PC-9 (cell line): ENCODE measurements around the gene RALGAPB. TPM values are rescaled to one million over a fixed set of nuclear protein-coding genes. Genes with fewer than 3 reads are reported as not detected.
A peak's percentile ranks its signal among the peaks of the same experiment; 100 is the strongest.

Experiments used
- BruUV-seq: library from RNA; stranded (reverse); fragments of 400-500 nt; replicated peaks from 2 replicates; lab custom pipeline; 2021; lab: Mats Ljungman, UMichigan
- CTCF ChIA-PET: fragments of 300-600 bp; sonication (Branson Sonifier 250); formaldehyde crosslinking; loops from one replicate; lab custom pipeline; 2022; ENCODE audit warnings: antibody characterized with exemption; lab: Charles Lee
- POLR2A ChIA-PET: fragments of 300-600 bp; sonication (Branson Sonifier 250); formaldehyde crosslinking; loops from one replicate; lab custom pipeline; 2022; ENCODE audit warnings: antibody characterized with exemption; ENCODE audit not compliant: unreplicated experiment; lab: Charles Lee
- DNase-seq, 2 experiments: peaks; one replicate each; pipeline versions ENCODE4 v3.0.0 to v3.0.0-alpha.2; 2015 to 2022; ENCODE audit warnings: mixed read lengths in 1 of 2
- H2AFZ ChIP-seq: fragments of 200-600 bp; sonication (generic); 2 replicates; pipeline ENCODE4 v1.8.1; 2017; ENCODE audit warnings: antibody characterized with exemption
- H3F3A ChIP-seq: fragments of 200-600 bp; sonication (generic); 2 replicates; pipeline ENCODE4 v1.8.1; 2017; ENCODE audit warnings: antibody characterized with exemption, mild to moderate bottlenecking, low read depth; ENCODE audit not compliant: insufficient read depth
- H3K27ac ChIP-seq: fragments of 200-600 bp; sonication (generic); 2 replicates; pipeline ENCODE4 v1.6.1; 2016; ENCODE audit warnings: mixed run types
- H3K27me3 ChIP-seq: fragments of 200-600 bp; sonication (generic); 2 replicates; pipeline ENCODE4 v1.6.1; 2016; ENCODE audit warnings: low read depth, mixed run types; ENCODE audit not compliant: insufficient read depth
- H3K36me3 ChIP-seq: fragments of 200-600 bp; sonication (generic); 2 replicates; pipeline ENCODE4 v1.6.1; 2016; ENCODE audit warnings: low read depth, mixed run types
- H3K4me1 ChIP-seq: fragments of 200-600 bp; sonication (generic); replicated peaks from 2 replicates; pipeline ENCODE4 v1.6.1; 2016; ENCODE audit warnings: mixed run types; ENCODE audit not compliant: insufficient read depth
- H3K4me2 ChIP-seq: fragments of 200-600 bp; sonication (generic); 2 replicates; pipeline ENCODE4 v1.6.1; 2017; ENCODE audit warnings: mixed run types
- H3K4me3 ChIP-seq: fragments of 200-600 bp; sonication (generic); 2 replicates; pipeline ENCODE4 v1.6.1; 2016; ENCODE audit warnings: mixed run types
- H3K79me2 ChIP-seq: fragments of 200-600 bp; sonication (generic); 2 replicates; pipeline ENCODE4 v1.6.1; 2017; ENCODE audit warnings: low read depth, mixed run types
- H3K9me2 ChIP-seq: fragments of 200-600 bp; sonication (generic); 2 replicates; pipeline ENCODE4 v1.8.1; 2017; ENCODE audit warnings: mild to moderate bottlenecking; ENCODE audit not compliant: insufficient read depth
- H3K9me3 ChIP-seq: fragments of 200-600 bp; sonication (generic); 2 replicates; pipeline ENCODE4 v1.8.1; 2016; ENCODE audit warnings: low read depth; ENCODE audit not compliant: insufficient read depth
- H4K20me1 ChIP-seq: fragments of 200-600 bp; sonication (generic); 2 replicates; pipeline ENCODE4 v1.8.1; 2017; ENCODE audit not compliant: insufficient read depth
- CTCF ChIP-seq: fragments of 200-600 bp; sonication (generic); conservative IDR thresholded peaks from 2 replicates; pipeline ENCODE4 v1.6.1; 2017; ENCODE audit warnings: mixed run types, antibody characterized with exemption, mild to moderate bottlenecking, moderate library complexity
- EZH2 ChIP-seq: fragments of 200-600 bp; sonication (generic); IDR thresholded peaks from 2 replicates; pipeline ENCODE4 v1.8.0; 2017; ENCODE audit warnings: antibody characterized with exemption, low read depth
- intact Hi-C: fragments of 100-400 bp; cut with micrococcal nuclease; formaldehyde crosslinking; loops from one replicate; pipeline ENCODE4 v1.10.0; 2022; ENCODE audit not compliant: unreplicated experiment
- total RNA-seq: library from RNA; stranded (reverse); gene quantifications from 2 replicates; pipeline ENCODE4 v1.2.3, GENCODE V29; 2021

The RALGAPB gene
- total RNA-seq, 1 experiment from 2014 or later: 40.2 TPM

- Histone ChIP-seq H4K20me1 (no peaks in the 10 kb centered on the region), H2AFZ (peak overlapping the region; percentile 89), H3K9me3 (no peaks in the 10 kb centered on the region), H3K4me3 (peak overlapping the region; percentile 89), H3K4me2 (peak overlapping the region; percentile 86), H3K4me1 (no peaks in the 10 kb centered on the region), H3K27me3 (no peaks in the 10 kb centered on the region), H3F3A (no peaks in the 10 kb centered on the region), H3K9me2 (no peaks in the 10 kb centered on the region), H3K36me3 (no peaks in the 10 kb centered on the region; the same call in 1 of the 2 replicates), H3K79me2 (peaks cover 13% of the 10 kb centered on the region), H3K27ac (peak overlapping the region; percentile 48; the same call in 1 of the 2 replicates)
- DNase-seq: peak; percentile 75 to 92
- TF ChIP-seq EZH2 (no peak), CTCF (peak; percentile 98)
- intact Hi-C loops: loop anchor here (1.0 kb wide), 2 partner anchors 11 to 26 kb away; partner anchors contain the start of genes RALGAPB and SNHG17
- ChIA-PET CTCF (interaction anchor here (1.9 kb wide), 1 partner anchor 26 kb away, joined by 10 read pairs; the partner anchor contains the start of gene RALGAPB), POLR2A (interaction anchor here (0.6 to 0.7 kb wide), 4 partner anchors 12 to 1066 kb away, joined by 3 to 7 read pairs (median 4); partner anchors contain the start of genes RALGAPB and SNHG17)
- BruUV-seq: no TSS peak
Measured at GRCh38 chr20:38446441-38447209, 26.0 kb upstream of the RALGAPB start.

GRCh38 chr20:38447251-38447661 lies 25.4 kb upstream of the RALGAPB start:
- Histone ChIP-seq H3K79me2 (peaks cover 13% of the 10 kb centered on the region), H3K27me3 (no peaks in the 10 kb centered on the region), H3K4me1 (no peaks in the 10 kb centered on the region), H3K36me3 (no peaks in the 10 kb centered on the region; the same call in 1 of the 2 replicates), H3K9me2 (no peaks in the 10 kb centered on the region), H3K4me3 (peak overlapping the region; percentile 89), H3K27ac (no peak overlapping the region), H3F3A (peaks cover 3% of the 10 kb centered on the region), H3K9me3 (no peaks in the 10 kb centered on the region), H4K20me1 (no peaks in the 10 kb centered on the region), H3K4me2 (peak overlapping the region; percentile 86), H2AFZ (peak overlapping the region; percentile 89)
- TF ChIP-seq EZH2 (no peak), CTCF (no peak)
- TSS peak; percentile 55 for BruUV-seq
- POLR2A ChIA-PET: interaction anchor here (0.7 to 0.8 kb wide), 2 partner anchors 23 to 25 kb away, joined by 3 to 15 read pairs; partner anchors contain the start of gene RALGAPB
- CTCF ChIA-PET: interaction anchor here (1.9 kb wide), 1 partner anchor 25 kb away, joined by 10 read pairs; the partner anchor contains the start of gene RALGAPB
- DNase-seq: no peak
- intact Hi-C loops: no loop called here

- H4K20me1 ChIP-seq: no peaks in the 10 kb centered on the region
- no peak overlapping the region for H3K27ac ChIP-seq
- TF ChIP-seq EZH2: no peak
- TF ChIP-seq CTCF: no peak
- H3K9me3 ChIP-seq: no peaks in the 10 kb centered on the region
- peaks cover 13% of the 10 kb centered on the region for H3K79me2 ChIP-seq
- no TSS peak for BruUV-seq
- no peak for DNase-seq
- H3F3A ChIP-seq: peaks cover 8% of the 10 kb centered on the region
- ChIA-PET CTCF (no interaction called here), POLR2A (interaction anchor here (0.8 kb wide), 1 partner anchor 24 kb away, joined by 15 read pairs; the partner anchor contains the start of gene RALGAPB)
- H3K9me2 ChIP-seq: no peaks in the 10 kb centered on the region
- H3K4me2 ChIP-seq: peak overlapping the region; percentile 86
- no peaks in the 10 kb centered on the region; the same call in 1 of the 2 replicates for H3K36me3 ChIP-seq
- H3K4me3 ChIP-seq: peak overlapping the region; percentile 89; the same call in 1 of the 2 replicates
- no peaks in the 10 kb centered on the region for H3K4me1 ChIP-seq
- H2AFZ ChIP-seq: no peak overlapping the region
- no peaks in the 10 kb centered on the region for H3K27me3 ChIP-seq
- intact Hi-C loops: no loop called here
Measured at GRCh38 chr20:38447931-38448675, 24.5 kb upstream of the RALGAPB start.
